GM12878 (cell line): ENCODE measurements around the gene HM13. TPM values are rescaled to one million over a fixed set of nuclear protein-coding genes. Genes with fewer than 3 reads are reported as not detected.

Source experiments
- ATAC-seq: fragments of 200-7000 bp; cut with Tn5 transposase; 3 replicates; pipeline ENCODE4 v1.9.1; 2020; ENCODE audit warnings: mild to moderate bottlenecking, moderate library complexity
- BruUV-seq: library from RNA; stranded (reverse); fragments of 400-500 nt; replicated peaks from 2 replicates; lab custom pipeline; 2021; lab: Mats Ljungman, UMichigan
- CTCF ChIA-PET: fragments of 300-600 bp; sonication (Branson Sonifier 250); formaldehyde crosslinking; extraction: SDS; loops from one replicate; lab custom pipeline; 2021; ENCODE audit warnings: inconsistent platforms; lab: Yijun Ruan, JAX
- POLR2A ChIA-PET: fragments of 350-600 bp; formaldehyde crosslinking; extraction: SDS; loops from one replicate; lab custom pipeline; 2021; ENCODE audit warnings: inconsistent platforms; lab: Charles Lee
- RAD21 ChIA-PET: fragments of 300-600 bp; sonication (Branson Sonifier 250); formaldehyde crosslinking; loops from one replicate; lab custom pipeline; 2023; ENCODE audit warnings: antibody characterized with exemption; ENCODE audit not compliant: unreplicated experiment; lab: Charles Lee
- SMC1A ChIA-PET: fragments of 300-600 bp; sonication (Branson Sonifier 250); formaldehyde crosslinking; loops from one replicate; lab custom pipeline; 2023; ENCODE audit not compliant: unreplicated experiment, uncharacterized antibody; lab: Charles Lee
- DNase-seq: peaks from one replicate; pipeline ENCODE4 v3.0.0-alpha.2; 2011; ENCODE audit warnings: low read depth, low spot score
- FAIRE-seq: peaks from 3 replicates; lab custom pipeline; 2011; peaks lifted over from hg19 to GRCh38; lab: Jason Lieb, UNC
- H2AFZ ChIP-seq: 2 replicates; pipeline ENCODE4 v1.6.0; 2011; ENCODE audit warnings: low read depth, low read length, control low read depth; ENCODE audit not compliant: control insufficient read depth
- H3K27ac ChIP-seq: 2 replicates; pipeline ENCODE4 v1.5.1; 2011; ENCODE audit warnings: control low read depth; ENCODE audit not compliant: control insufficient read depth, insufficient read depth
- H3K27me3 ChIP-seq, 2 experiments: replicated peaks in 1 of 2; 2 replicates each; pipeline versions ENCODE4 v1.6.0 to v1.6.1; 2011; ENCODE audit warnings: low read length in 1 of 2; ENCODE audit not compliant: control insufficient read depth in 2 of 2, insufficient read depth in 2 of 2
- H3K36me3 ChIP-seq, 2 experiments: 2 replicates each; pipeline ENCODE4 v1.5.1; 2011; ENCODE audit warnings: low read length in 1 of 2; ENCODE audit not compliant: control insufficient read depth in 2 of 2, insufficient read depth in 2 of 2
- H3K4me1 ChIP-seq: 2 replicates; pipeline ENCODE4 v1.6.1; 2011; ENCODE audit warnings: mild to moderate bottlenecking, low read length, moderate library complexity, mixed read lengths; ENCODE audit not compliant: control insufficient read depth, insufficient read depth
- H3K4me2 ChIP-seq: 2 replicates; pipeline ENCODE4 v1.6.0; 2011; ENCODE audit warnings: control low read depth; ENCODE audit not compliant: control insufficient read depth, insufficient read depth
- H3K4me3 ChIP-seq: fragments of 200-600 bp; sonication (generic); 2 replicates; pipeline ENCODE4 v1.5.1; 2016
- H3K79me2 ChIP-seq: 2 replicates; pipeline ENCODE4 v1.6.0; 2011; ENCODE audit warnings: low read length; ENCODE audit not compliant: control insufficient read depth, insufficient read depth
- H3K9ac ChIP-seq: 2 replicates; pipeline ENCODE4 v1.8.0; 2011; ENCODE audit warnings: low read length, control low read depth, mixed read lengths; ENCODE audit not compliant: control insufficient read depth, insufficient read depth
- H3K9me3 ChIP-seq: replicated peaks from 3 replicates; pipeline ENCODE4 v1.5.1; 2011; ENCODE audit warnings: mild to moderate bottlenecking, low read length; ENCODE audit not compliant: control insufficient read depth, insufficient read depth
- H4K20me1 ChIP-seq: 2 replicates; pipeline ENCODE4 v1.6.0; 2011; ENCODE audit not compliant: control insufficient read depth, insufficient read depth
- DPF2 ChIP-seq: fragments of 450-650 bp; IDR thresholded peaks from 2 replicates; pipeline ENCODE4 v1.6.1; 2017; ENCODE audit warnings: mild to moderate bottlenecking
- E2F4 ChIP-seq: IDR thresholded peaks from 2 replicates; pipeline ENCODE4 v1.6.1; 2012; ENCODE audit warnings: low read depth, low read length, improper control_type of control experiment
- EGR1 ChIP-seq, 2 experiments: IDR thresholded peaks; 1 replicate in 1 of 2; 2 replicates in 1 of 2; pipeline ENCODE4 v1.6.1; 2011 to 2012; ENCODE audit warnings: low read depth in 2 of 2, low read length in 2 of 2, borderline replicate concordance in 1 of 2, mild to moderate bottlenecking in 1 of 2, moderate library complexity in 1 of 2
- GATAD2B ChIP-seq: fragments of 450-650 bp; conservative IDR thresholded peaks from 2 replicates; pipeline ENCODE4 v1.6.1; 2017; ENCODE audit warnings: low read depth, mild to moderate bottlenecking, moderate library complexity
- IKZF1 ChIP-seq: fragments of 450-650 bp; conservative IDR thresholded peaks from 2 replicates; pipeline ENCODE4 v1.6.1; 2017; ENCODE audit warnings: antibody characterized with exemption, mild to moderate bottlenecking
- IRF4 ChIP-seq: IDR thresholded peaks from 2 replicates; pipeline ENCODE4 v1.6.1; 2011; ENCODE audit warnings: low read depth, low read length
- NKRF ChIP-seq: fragments of 450-650 bp; conservative IDR thresholded peaks from 2 replicates; pipeline ENCODE4 v1.6.1; 2017; ENCODE audit warnings: mild to moderate bottlenecking, moderate library complexity
- POU2F2 ChIP-seq: IDR thresholded peaks from 3 replicates; pipeline ENCODE4 v1.6.1; 2011; ENCODE audit warnings: low read depth, mild to moderate bottlenecking, low read length, borderline replicate concordance
- RAD51 ChIP-seq: fragments of 450-650 bp; IDR thresholded peaks from 2 replicates; pipeline ENCODE4 v1.6.1; 2016; ENCODE audit warnings: moderate library complexity, mild to moderate bottlenecking, inconsistent platforms
- SMAD1 ChIP-seq: fragments of 450-650 bp; IDR thresholded peaks from 2 replicates; pipeline ENCODE4 v1.6.1; 2018; ENCODE audit warnings: mild to moderate bottlenecking, low read depth; ENCODE audit not compliant: partially characterized antibody
- SP1 ChIP-seq: IDR thresholded peaks from one replicate; pipeline ENCODE4 v1.6.1; 2011; ENCODE audit warnings: low read depth, low read length
- TBL1XR1 ChIP-seq: IDR thresholded peaks from 2 replicates; pipeline ENCODE4 v1.6.1; 2012; ENCODE audit warnings: low read depth, low read length, improper control_type of control experiment
- TCF3 ChIP-seq: IDR thresholded peaks from 2 replicates; pipeline ENCODE4 v1.6.1; 2012; ENCODE audit warnings: low read depth, mild to moderate bottlenecking, low read length, borderline replicate concordance; ENCODE audit not compliant: insufficient read depth
- USF2 ChIP-seq: IDR thresholded peaks from 2 replicates; pipeline ENCODE4 v1.6.1; 2011; ENCODE audit warnings: low read depth, low read length, improper control_type of control experiment, borderline replicate concordance
- WGBS: methylation state at CpG from one replicate; pipeline ENCODE4 v1.1.6; 2016; ENCODE audit warnings: low lambda C conversion rate; ENCODE audit not compliant: insufficient replicate concordance, insufficient coverage; ENCODE audit errors: missing lambda C conversion rate; 5-methylcytosine and 5-hydroxymethylcytosine counted together
- in situ Hi-C: fragments of 300-500 bp; cut with MboI; formaldehyde crosslinking; loops from 9 replicates; pipeline ENCODE4 v1.14.3; 2018; ENCODE audit warnings: mixed read lengths
- intact Hi-C: fragments of 100-400 bp; cut with micrococcal nuclease; formaldehyde crosslinking; loops from one replicate; pipeline ENCODE4 v1.14.2; 2022; ENCODE audit not compliant: unreplicated experiment
- polyA plus RNA-seq, 11 experiments: library from polyadenylated mRNA; depleted of rRNA in 4 of 11; unstranded in 6 of 11; stranded (reverse) in 5 of 11; fragments of >200 nt; fragmentation: Nextera tagmentation in 4 of 11; fragmentation: Illumina TruSeq in 1 of 11; extraction: Ambion mirVana in 4 of 11; extraction: Trizol in 1 of 11; gene quantifications; 1 replicate in 1 of 11; 2 replicates in 10 of 11; pipeline versions ENCODE4 v1.2.1 to v1.2.3, GENCODE V29; 2011 to 2016; ENCODE audit warnings: inconsistent platforms in 2 of 11, missing spikeins in 2 of 11, low read depth in 1 of 11
- total RNA-seq, 4 experiments: library from RNA; depleted of rRNA in 3 of 4; stranded (reverse); fragments of >200 nt in 3 of 4; fragmentation: Illumina TruSeq in 1 of 4; extraction: Trizol in 1 of 4; gene quantifications; 2 replicates each; pipeline versions ENCODE4 v1.2.1 to v1.2.3, GENCODE V29; 2013 to 2021
- TF ChIP-seq, protein P1 (sequence below): IDR thresholded peaks from 2 replicates; pipeline ENCODE4 v1.6.1; 2012; ENCODE audit warnings: low read depth, low read length, improper control_type of control experiment
- TF ChIP-seq, protein P2 (sequence below): fragments of 150-350 bp; IDR thresholded peaks from 2 replicates; pipeline ENCODE4 v1.6.1; 2016; ENCODE audit warnings: low read depth, low read length
- TF ChIP-seq, protein P3 (sequence below): fragments of 450-650 bp; IDR thresholded peaks from 2 replicates; pipeline ENCODE4 v1.6.1; 2014; ENCODE audit warnings: mild to moderate bottlenecking

HM13 gene
- total and polyA plus RNA-seq, 10 of the 15 experiments (the other 5 are each of a cell fraction or from before 2014, with no cell fraction given), result 4.8 to 185 (median 81.7) TPM

GRCh38 chr20:31538326-31538725 is 24.1 kb downstream of the HM13 start:
- 100% methylated on average over 4 of the region's 4 CpGs for WGBS
- no peak overlapping the region for H2AFZ ChIP-seq
- BruUV-seq, result no TSS peak
- ChIA-PET SMC1A (no interaction called here), POLR2A (no interaction called here), CTCF (no interaction called here), RAD21 (no interaction called here)
- intact Hi-C loops, result no loop called here
- 0 out of 2 replicates have a peak, but pooled peaks cover 2% of the 10 kb centered on the region for H4K20me1 ChIP-seq
- no peaks in the 10 kb centered on the region for H3K9me3 ChIP-seq
- H3K9ac ChIP-seq, result no peak overlapping the region
- in situ Hi-C loops, result no loop called here
- H3K4me3 ChIP-seq, result no peak overlapping the region
- H3K4me2 ChIP-seq, result no peak overlapping the region
- DNase-seq, result no peak
- FAIRE-seq, result no peak
- H3K27ac ChIP-seq, result no peak overlapping the region
- no peaks in the 10 kb centered on the region for H3K79me2 ChIP-seq
- peaks cover 34 to 55% of the 10 kb centered on the region in 2 experiments for H3K36me3 ChIP-seq
- no peak for ATAC-seq
- no peaks in the 10 kb centered on the region for H3K27me3 ChIP-seq
- no peaks in the 10 kb centered on the region for H3K4me1 ChIP-seq
- TF ChIP-seq IRF4 (no peak), EGR1 (IDR thresholded peaks at IDR 0.05; ENCODE audit: borderline replicate concordance in 1 of 2, low read depth in 2 of 2, low read length in 2 of 2) (no peak), SMAD1 (no peak), TBL1XR1 (no peak), RAD51 (no peak), USF2 (no peak), E2F4 (no peak), SP1 (no peak), POU2F2 (no peak), TCF3 (no peak), NKRF (no peak), GATAD2B (no peak), IKZF1 (no peak), DPF2 (no peak)
- TF ChIP-seq, protein P1, sequence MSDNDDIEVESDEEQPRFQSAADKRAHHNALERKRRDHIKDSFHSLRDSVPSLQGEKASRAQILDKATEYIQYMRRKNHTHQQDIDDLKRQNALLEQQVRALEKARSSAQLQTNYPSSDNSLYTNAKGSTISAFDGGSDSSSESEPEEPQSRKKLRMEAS, result no peak
- TF ChIP-seq, protein P2, sequence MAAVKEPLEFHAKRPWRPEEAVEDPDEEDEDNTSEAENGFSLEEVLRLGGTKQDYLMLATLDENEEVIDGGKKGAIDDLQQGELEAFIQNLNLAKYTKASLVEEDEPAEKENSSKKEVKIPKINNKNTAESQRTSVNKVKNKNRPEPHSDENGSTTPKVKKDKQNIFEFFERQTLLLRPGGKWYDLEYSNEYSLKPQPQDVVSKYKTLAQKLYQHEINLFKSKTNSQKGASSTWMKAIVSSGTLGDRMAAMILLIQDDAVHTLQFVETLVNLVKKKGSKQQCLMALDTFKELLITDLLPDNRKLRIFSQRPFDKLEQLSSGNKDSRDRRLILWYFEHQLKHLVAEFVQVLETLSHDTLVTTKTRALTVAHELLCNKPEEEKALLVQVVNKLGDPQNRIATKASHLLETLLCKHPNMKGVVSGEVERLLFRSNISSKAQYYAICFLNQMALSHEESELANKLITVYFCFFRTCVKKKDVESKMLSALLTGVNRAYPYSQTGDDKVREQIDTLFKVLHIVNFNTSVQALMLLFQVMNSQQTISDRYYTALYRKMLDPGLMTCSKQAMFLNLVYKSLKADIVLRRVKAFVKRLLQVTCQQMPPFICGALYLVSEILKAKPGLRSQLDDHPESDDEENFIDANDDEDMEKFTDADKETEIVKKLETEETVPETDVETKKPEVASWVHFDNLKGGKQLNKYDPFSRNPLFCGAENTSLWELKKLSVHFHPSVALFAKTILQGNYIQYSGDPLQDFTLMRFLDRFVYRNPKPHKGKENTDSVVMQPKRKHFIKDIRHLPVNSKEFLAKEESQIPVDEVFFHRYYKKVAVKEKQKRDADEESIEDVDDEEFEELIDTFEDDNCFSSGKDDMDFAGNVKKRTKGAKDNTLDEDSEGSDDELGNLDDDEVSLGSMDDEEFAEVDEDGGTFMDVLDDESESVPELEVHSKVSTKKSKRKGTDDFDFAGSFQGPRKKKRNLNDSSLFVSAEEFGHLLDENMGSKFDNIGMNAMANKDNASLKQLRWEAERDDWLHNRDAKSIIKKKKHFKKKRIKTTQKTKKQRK, result no peak
- TF ChIP-seq, protein P3, sequence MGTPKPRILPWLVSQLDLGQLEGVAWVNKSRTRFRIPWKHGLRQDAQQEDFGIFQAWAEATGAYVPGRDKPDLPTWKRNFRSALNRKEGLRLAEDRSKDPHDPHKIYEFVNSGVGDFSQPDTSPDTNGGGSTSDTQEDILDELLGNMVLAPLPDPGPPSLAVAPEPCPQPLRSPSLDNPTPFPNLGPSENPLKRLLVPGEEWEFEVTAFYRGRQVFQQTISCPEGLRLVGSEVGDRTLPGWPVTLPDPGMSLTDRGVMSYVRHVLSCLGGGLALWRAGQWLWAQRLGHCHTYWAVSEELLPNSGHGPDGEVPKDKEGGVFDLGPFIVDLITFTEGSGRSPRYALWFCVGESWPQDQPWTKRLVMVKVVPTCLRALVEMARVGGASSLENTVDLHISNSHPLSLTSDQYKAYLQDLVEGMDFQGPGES, result no peak
